Activated T-helper 2 cell treated with anti-CD3 and anti-CD28 coated beads, Interferon-gamma antibody, Interleukin-2, Interleukin-4, amounts not matched to agents 10 μg/mL and 5 μg/mL and 100 μg/mL, durations not matched to agents 14 hours and 24 hours and 36 hours (primary cell): Measurements from ENCODE around the gene TMEM156. TPM values are rescaled to one million over a fixed set of nuclear protein-coding genes. Genes with fewer than 3 reads are reported as not detected.

Source experiments
- DNase-seq: peaks from one replicate; pipeline ENCODE4 v3.0.0; 2021; ENCODE audit warnings: low spot score
- H3K27ac Mint-ChIP-seq: one replicate; pipeline ENCODE4 v1.8.0; 2021; ENCODE audit warnings: mixed read lengths
- H3K27me3 Mint-ChIP-seq: one replicate; pipeline ENCODE4 v1.8.0; 2021; ENCODE audit warnings: low read depth, mixed read lengths
- H3K36me3 Mint-ChIP-seq: one replicate; pipeline ENCODE4 v1.8.0; 2021; ENCODE audit warnings: low read depth, mixed read lengths
- H3K4me1 Mint-ChIP-seq: one replicate; pipeline ENCODE4 v1.8.0; 2021; ENCODE audit warnings: low read depth, mixed read lengths
- H3K4me3 Mint-ChIP-seq: one replicate; pipeline ENCODE4 v1.8.0; 2021; ENCODE audit warnings: low read depth, mild to moderate bottlenecking, moderate library complexity, mixed read lengths
- H3K9me3 Mint-ChIP-seq: one replicate; pipeline ENCODE4 v1.8.0; 2021; ENCODE audit warnings: mixed read lengths
- intact Hi-C: fragments of 100-400 bp; cut with micrococcal nuclease; formaldehyde crosslinking; loops from one replicate; pipeline ENCODE4 v1.15.1; 2023
- total RNA-seq: library from RNA; stranded (reverse); gene quantifications from 2 replicates; pipeline ENCODE4 v1.2.3, GENCODE V29; 2022

The TMEM156 gene
- total RNA-seq, 1 donor from 2014 or later: 17.8 TPM

DNA sequence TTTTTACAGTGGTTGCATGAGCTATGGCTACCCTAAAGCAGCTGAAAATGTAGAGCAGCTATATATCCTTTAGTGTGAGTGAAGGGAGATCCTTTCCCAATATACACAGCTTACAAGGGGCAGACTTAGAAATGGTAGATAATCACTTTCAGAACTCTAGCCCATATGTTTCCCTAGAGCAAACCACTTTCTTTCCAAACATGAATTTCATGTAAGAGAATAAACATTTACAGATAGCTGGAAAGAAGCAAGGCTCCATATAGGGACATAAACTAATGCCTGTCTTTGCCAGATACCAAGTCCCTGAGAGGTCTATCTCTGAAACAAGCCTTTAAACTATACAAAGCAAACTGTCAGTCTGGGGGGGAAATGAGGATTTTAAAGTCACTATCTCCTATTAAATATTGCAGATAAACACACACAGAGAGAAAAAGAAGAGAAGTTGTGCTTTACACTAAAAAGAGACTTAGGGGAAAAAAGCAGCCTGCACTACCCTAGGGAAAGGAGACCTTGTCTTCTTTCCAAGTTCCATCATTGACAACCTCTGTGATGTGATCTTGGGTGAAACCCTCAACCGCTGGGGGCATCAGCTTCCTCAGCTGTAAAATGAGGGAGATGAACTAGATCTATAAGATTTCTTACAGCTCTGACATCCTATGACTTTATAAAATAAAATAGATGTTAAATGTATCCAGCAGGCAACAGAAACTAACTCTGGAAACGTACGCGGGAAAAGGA lies 73.6 kb downstream of the TMEM156 start:
- Mint-ChIP-seq H3K9me3 (peaks cover 19% of the 10 kb centered on the region), H3K27me3 (no peaks in the 10 kb centered on the region), H3K36me3 (peaks cover 29% of the 10 kb centered on the region), H3K4me3 (no peak overlapping the region), H3K4me1 (peaks cover 35% of the 10 kb centered on the region), H3K27ac (peak overlapping the region; percentile 94)
- DNase-seq: no peak
- intact Hi-C loops: loop anchor here (1.0 to 5.0 kb wide), 7 partner anchors 9 to 394 kb away; partner anchors contain the start of gene TMEM156

DNA sequence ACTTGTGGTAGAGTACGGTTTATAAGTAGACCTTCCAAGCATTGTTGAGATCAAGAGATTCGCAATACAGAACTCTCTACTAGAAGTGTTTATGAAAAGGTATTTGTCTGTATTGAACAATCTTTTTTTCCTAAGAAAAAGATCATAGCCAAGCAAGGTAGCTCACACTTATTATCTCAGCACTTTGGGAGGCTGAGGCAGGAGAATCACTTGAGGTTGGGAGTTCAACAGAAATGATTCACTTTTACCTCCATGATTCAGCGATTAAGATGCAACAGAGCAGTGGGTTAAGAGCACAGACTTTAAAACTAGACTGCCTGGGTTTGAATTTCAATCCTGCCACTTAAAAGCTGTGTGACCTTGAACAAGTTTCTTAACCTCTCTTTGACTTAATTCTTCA lies 74.3 kb downstream of the TMEM156 start:
- intact Hi-C loops: loop anchor here (1.0 to 5.0 kb wide), 7 partner anchors 9 to 394 kb away; partner anchors contain the start of gene TMEM156
- H3K36me3 Mint-ChIP-seq: peaks cover 24% of the 10 kb centered on the region
- peak overlapping the region; percentile 94 for H3K27ac Mint-ChIP-seq
- peaks cover 19% of the 10 kb centered on the region for H3K9me3 Mint-ChIP-seq
- peak overlapping the region; percentile 6 for H3K4me3 Mint-ChIP-seq
- DNase-seq: no peak
- H3K27me3 Mint-ChIP-seq: no peaks in the 10 kb centered on the region
- H3K4me1 Mint-ChIP-seq: peaks cover 37% of the 10 kb centered on the region

DNA sequence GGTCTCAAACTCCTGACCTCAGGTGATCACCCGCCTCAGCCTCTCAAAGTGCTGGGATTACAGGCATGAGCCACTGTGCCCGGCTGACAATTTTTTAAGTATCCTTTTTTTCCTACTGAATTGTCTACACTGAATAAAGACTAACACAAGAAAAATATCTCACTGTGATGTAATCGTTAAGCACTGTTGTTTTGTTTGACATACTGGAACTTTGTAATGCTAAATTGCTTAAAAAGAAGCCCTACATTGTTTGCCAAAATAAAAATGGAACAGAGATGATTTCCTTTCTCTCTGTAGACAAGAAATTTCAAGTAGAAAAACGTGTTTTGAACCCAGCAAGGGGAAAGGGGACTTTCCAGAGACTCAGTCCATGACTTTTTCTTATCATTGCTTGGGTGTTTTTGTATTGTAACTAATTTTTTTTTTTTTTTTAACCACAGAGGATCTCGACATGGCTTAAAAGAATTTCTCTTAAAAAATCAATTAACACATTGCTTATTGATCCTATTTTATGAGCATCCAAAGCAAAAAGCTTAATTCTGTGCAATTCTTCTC lies 74.9 kb downstream of the TMEM156 start:
- Mint-ChIP-seq H3K27me3 (no peaks in the 10 kb centered on the region), H3K4me1 (peaks cover 37% of the 10 kb centered on the region), H3K4me3 (peak overlapping the region; percentile 6), H3K27ac (peak overlapping the region; percentile 94), H3K36me3 (peaks cover 21% of the 10 kb centered on the region), H3K9me3 (peaks cover 19% of the 10 kb centered on the region)
- DNase-seq: no peak
- intact Hi-C loops: loop anchor here (5.0 kb wide), 1 partner anchor 395 kb away; no protein-coding TSS in a partner anchor

DNA sequence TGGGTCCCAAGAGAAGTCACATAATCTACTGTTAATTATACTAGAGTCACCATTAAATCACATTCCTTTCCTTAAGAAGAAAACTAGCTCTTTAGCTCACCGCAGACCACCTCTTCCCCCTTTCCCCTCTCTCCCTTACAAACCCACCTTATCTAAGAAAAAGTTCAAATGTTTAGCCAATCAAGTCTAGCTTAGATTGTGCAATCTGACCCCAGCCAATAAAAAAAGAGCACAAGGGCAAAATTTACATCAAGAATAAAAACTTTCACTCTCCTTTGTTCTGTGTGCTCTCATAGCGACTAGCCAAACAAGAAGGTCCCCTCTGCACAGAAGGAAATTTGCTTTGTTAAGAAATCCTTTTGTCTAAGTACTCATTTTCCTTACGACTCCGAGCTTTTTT lies 76.3 kb downstream of the TMEM156 start:
- H3K9me3 Mint-ChIP-seq: peaks cover 6% of the 10 kb centered on the region
- peaks cover 44% of the 10 kb centered on the region for H3K4me1 Mint-ChIP-seq
- H3K27ac Mint-ChIP-seq: peak overlapping the region; percentile 5

DNA sequence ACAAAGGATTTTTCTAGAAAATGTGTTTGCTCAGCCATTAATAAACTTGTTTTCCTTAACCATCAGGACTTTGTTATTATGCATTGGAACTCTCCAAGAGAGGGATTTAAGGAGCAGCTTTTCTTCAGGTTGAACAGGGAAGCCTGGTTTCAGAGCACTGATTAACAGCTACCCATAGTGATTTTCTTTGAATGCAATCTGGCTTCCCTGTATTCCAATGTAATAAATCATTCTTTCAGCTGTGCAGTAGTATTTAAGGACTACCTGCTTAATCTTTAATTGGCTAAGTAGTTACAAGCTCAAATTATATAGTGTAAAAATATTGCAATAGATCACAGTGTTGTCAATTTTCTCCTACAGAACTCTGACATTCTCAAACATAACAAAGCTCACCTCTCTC lies 77.5 kb downstream of the TMEM156 start:
- H3K27me3 Mint-ChIP-seq: no peaks in the 10 kb centered on the region
- intact Hi-C loops: loop anchor here (5.0 kb wide), 1 partner anchor 398 kb away; no protein-coding TSS in a partner anchor
- no peak overlapping the region for H3K27ac Mint-ChIP-seq
- DNase-seq: no peak
- peaks cover 4% of the 10 kb centered on the region for H3K36me3 Mint-ChIP-seq
- peaks cover 54% of the 10 kb centered on the region for H3K4me1 Mint-ChIP-seq
- no peak overlapping the region for H3K4me3 Mint-ChIP-seq
- peaks cover 6% of the 10 kb centered on the region for H3K9me3 Mint-ChIP-seq

More for the DNA sequence above, 76.3 kb downstream of the TMEM156 start:
- no peaks in the 10 kb centered on the region for H3K27me3 Mint-ChIP-seq
- DNase-seq: no peak
- intact Hi-C loops: loop anchor here (5.0 kb wide), 1 partner anchor 396 kb away; no protein-coding TSS in a partner anchor
- no peak overlapping the region for H3K4me3 Mint-ChIP-seq
- H3K36me3 Mint-ChIP-seq: peaks cover 8% of the 10 kb centered on the region

DNA sequence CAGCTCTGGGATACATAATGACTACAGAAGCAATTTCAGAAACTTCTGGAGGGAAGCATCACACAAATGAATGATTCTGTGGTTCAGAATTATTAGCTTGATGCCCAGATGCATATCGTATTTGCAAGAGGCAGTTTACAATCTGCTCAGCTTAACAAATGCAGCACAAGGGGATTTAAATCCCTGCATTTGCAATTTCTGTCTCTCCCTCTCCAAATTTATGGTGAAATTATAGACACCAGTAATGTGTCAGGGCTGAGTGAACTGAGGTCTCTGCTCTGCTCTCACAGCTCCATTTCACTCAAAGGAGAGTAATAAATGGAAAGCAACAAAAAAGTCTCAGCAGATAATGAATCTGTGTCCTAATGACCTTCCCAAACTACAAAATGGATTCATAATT lies 80.2 kb downstream of the TMEM156 start:
- Mint-ChIP-seq H3K4me3 (no peak overlapping the region), H3K36me3 (no peaks in the 10 kb centered on the region), H3K4me1 (peaks cover 53% of the 10 kb centered on the region), H3K9me3 (no peaks in the 10 kb centered on the region), H3K27me3 (no peaks in the 10 kb centered on the region), H3K27ac (no peak overlapping the region)
- no peak for DNase-seq
- intact Hi-C loops: no loop called here

DNA sequence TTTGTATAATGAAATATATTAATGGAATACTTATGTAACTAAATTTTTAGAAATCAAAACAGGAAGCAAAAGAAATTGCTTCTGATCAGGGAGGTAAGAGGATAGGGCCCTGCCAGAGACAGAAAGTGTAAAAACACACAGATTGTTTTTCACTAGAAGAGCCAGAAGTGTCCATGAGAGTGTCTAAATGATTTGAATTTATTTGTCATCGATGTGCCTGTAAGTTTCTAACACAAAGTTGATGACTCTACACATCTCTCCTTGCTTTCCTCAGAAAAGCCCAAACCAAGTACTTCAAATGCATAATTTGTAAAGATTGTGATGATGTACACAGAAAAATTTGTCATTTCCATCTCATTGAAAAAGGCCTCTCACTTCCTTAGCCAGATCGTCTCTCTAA lies 80.6 kb downstream of the TMEM156 start:
- Mint-ChIP-seq H3K27me3 (no peaks in the 10 kb centered on the region), H3K27ac (peak overlapping the region; percentile 74), H3K4me1 (peaks cover 54% of the 10 kb centered on the region), H3K36me3 (no peaks in the 10 kb centered on the region), H3K4me3 (no peak overlapping the region), H3K9me3 (no peaks in the 10 kb centered on the region)
- intact Hi-C loops: no loop called here
- no peak for DNase-seq

DNA sequence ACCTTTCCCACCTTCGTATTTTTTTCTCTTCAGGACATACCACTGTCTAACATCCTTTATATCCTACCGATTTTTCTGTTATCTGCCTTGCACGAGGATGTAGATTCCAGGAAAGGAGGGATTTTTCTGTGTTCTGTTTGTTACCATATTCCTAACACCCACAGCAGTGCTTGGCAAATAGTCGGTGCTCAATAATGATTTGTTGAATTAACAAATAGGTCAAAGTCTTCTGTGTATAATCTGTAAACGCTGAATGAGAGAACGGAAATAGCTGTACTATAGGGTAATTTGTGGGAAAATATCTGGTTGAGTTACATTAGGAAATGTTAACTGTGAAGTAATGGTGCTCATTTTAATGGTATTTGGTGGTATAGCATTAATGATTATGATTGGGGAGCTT lies 81.5 kb downstream of the TMEM156 start:
- Mint-ChIP-seq H3K27me3 (no peaks in the 10 kb centered on the region), H3K27ac (no peak overlapping the region), H3K4me3 (no peak overlapping the region), H3K36me3 (no peaks in the 10 kb centered on the region), H3K9me3 (no peaks in the 10 kb centered on the region), H3K4me1 (peaks cover 48% of the 10 kb centered on the region)
- no peak for DNase-seq
- intact Hi-C loops: no loop called here

DNA sequence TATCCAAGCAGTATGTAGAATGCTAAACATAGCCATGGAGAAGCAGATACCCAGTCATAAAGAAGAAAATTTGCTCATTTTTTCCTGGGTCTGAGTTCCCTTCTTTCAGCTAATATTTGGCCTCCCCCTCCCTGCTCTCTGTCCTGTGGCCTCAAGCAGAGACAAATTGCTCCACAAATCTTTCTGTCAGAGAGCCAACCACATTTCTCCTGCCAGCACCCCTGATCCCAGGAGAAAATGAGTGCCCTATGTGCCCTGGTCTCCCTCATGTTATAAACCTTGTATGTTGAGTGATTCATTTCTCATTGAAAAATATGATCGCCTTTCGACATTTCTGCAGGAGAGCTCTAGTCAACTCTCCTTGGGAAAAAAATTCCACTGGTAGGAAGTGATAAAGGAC lies 82.0 kb downstream of the TMEM156 start:
- Mint-ChIP-seq H3K4me1 (peaks cover 48% of the 10 kb centered on the region), H3K4me3 (no peak overlapping the region), H3K27ac (peak overlapping the region; percentile 6), H3K36me3 (no peaks in the 10 kb centered on the region), H3K9me3 (no peaks in the 10 kb centered on the region), H3K27me3 (no peaks in the 10 kb centered on the region)
- no peak for DNase-seq
- intact Hi-C loops: no loop called here

DNA sequence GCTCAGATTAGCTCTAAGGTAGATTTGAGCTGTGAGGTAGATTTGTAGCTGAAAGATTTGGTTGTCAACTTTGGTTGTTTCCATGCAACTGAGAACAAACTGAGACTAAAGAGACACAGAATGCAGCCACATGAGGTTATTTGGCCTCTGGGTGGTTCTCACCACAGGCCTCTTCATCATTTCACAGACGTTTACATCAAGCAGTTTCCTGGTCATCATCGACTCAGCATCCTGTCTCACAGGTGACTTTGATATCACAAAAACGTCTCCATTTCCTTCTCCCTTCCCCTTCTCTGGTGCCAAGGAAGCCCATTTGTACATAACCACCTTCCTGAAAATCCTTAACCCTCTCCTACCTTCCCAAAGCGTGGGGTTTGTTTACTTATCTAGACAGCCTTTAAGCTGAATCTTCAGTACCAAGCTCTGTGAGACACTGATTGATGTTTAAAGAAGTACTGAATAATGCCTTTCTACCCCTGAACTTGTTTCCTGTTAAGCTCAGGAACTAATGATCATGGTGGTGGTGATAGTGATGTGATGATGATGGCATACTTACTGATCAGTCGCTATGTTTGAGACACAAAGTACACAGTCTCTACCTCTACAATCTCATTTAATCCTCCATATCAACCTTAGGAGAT lies 82.7 kb downstream of the TMEM156 start:
- H3K27me3 Mint-ChIP-seq: no peaks in the 10 kb centered on the region
- no peaks in the 10 kb centered on the region for H3K36me3 Mint-ChIP-seq
- H3K4me3 Mint-ChIP-seq: no peak overlapping the region
- intact Hi-C loops: loop anchor here (1.0 kb wide), 2 partner anchors 9 to 10 kb away; no protein-coding TSS in a partner anchor
- H3K9me3 Mint-ChIP-seq: no peaks in the 10 kb centered on the region
- peak; percentile 36 for DNase-seq
- peaks cover 48% of the 10 kb centered on the region for H3K4me1 Mint-ChIP-seq
- peak overlapping the region; percentile 89 for H3K27ac Mint-ChIP-seq

DNA sequence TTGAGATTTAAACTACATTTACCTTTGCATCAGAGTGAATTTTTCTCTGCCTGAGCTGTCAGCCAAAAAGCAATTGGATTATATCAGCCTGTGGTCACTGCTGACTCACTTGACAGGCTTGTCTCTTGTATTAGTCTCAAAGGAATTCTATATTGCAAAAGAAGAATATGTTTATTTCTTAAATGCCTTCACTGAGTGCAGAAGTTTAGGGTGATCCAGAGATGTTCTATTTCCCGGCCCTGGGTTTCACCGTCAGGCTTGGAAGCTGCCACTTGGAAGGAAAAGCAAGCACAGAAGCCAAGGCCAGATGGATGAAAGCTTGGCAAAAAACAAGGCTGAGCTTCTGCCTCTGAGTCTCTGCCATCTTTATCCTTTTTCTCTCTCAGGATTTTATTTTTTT lies 83.7 kb downstream of the TMEM156 start:
- no peaks in the 10 kb centered on the region for H3K9me3 Mint-ChIP-seq
- H3K27ac Mint-ChIP-seq: peak overlapping the region; percentile 6
- no peaks in the 10 kb centered on the region for H3K27me3 Mint-ChIP-seq
- no peak overlapping the region for H3K4me3 Mint-ChIP-seq
- intact Hi-C loops: no loop called here
- no peaks in the 10 kb centered on the region for H3K36me3 Mint-ChIP-seq
- no peak for DNase-seq
- H3K4me1 Mint-ChIP-seq: peaks cover 44% of the 10 kb centered on the region

DNA sequence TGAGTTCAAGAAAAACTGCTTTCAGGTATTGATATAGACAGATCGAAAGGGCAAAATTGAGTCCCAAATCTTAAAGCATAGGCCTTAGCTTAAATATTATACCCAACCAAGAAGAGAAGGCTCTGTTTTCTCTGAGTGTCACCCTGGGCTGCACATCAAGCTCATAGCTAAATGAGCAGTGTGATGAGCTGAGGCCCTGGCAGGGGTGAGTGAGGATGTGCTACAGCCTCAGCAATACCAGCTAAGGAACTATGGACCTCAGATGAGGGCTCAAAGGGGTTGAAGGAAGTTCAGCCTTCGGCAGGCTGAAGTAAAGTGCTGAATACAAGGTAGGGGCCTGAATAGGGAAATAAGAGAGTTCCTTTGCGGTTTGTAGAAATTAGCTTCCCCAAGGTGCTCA lies 85.3 kb downstream of the TMEM156 start:
- peaks cover 50% of the 10 kb centered on the region for H3K4me1 Mint-ChIP-seq
- H3K4me3 Mint-ChIP-seq: no peak overlapping the region
- intact Hi-C loops: no loop called here
- H3K36me3 Mint-ChIP-seq: no peaks in the 10 kb centered on the region
- no peak overlapping the region for H3K27ac Mint-ChIP-seq
- no peak for DNase-seq
- no peaks in the 10 kb centered on the region for H3K9me3 Mint-ChIP-seq
- H3K27me3 Mint-ChIP-seq: no peaks in the 10 kb centered on the region

DNA sequence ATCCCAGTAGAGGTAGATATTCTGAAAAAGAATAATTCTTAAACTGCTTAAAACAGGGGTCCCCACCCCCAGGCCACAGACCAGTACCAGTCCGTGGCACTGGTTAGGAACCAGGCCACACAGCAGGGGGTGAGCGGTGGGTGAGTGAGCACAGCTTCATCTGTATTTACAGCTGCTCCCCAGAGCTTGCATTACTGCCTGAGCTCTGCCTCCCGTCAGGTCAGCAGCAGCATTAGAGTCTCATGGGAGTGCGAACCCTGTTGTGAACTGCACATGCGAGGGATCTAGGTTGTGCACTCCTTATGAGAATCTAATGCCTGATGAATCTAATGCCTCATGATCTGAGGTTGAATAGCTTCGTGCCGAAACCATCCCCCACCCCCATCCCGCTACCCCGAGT lies 87.8 kb downstream of the TMEM156 start:
- Mint-ChIP-seq H3K36me3 (no peaks in the 10 kb centered on the region), H3K4me3 (no peak overlapping the region), H3K4me1 (peaks cover 51% of the 10 kb centered on the region), H3K27me3 (no peaks in the 10 kb centered on the region), H3K27ac (no peak overlapping the region), H3K9me3 (no peaks in the 10 kb centered on the region)
- no peak for DNase-seq
- intact Hi-C loops: no loop called here
